UCSD-AML1 (cell line): ENCODE results near the gene PRKAG1.
"Not testable (repeated sequence)": the region's sequence is repeated elsewhere in the genome, so short reads cannot be mapped to it uniquely, and the experiment has no call there.

Source experiments
- DNase-seq: peaks from one replicate; lab custom pipeline; 2025; ENCODE audit not compliant: unreplicated experiment; lab: John Stamatoyannopoulos, UW

Gene PRKAG1

GRCh38 chr12:49018261-49019119 is at the start of gene PRKAG1:
Gene PRKAG1 (minus strand): TSS chr12:49018776. CDS start chr12:49018740, 36 bp downstream.
- DNase-seq = peak; percentile 98

- DNase-seq = no peak
Measured at GRCh38 chr12:49066120-49066519, 47.5 kb upstream of the PRKAG1 start.

- DNase-seq = no peak
Measured at GRCh38 chr12:49064767-49065152, 46.2 kb upstream of the PRKAG1 start.

- not testable (repeated sequence) for DNase-seq
Measured at GRCh38 chr12:49061916-49062315, 43.3 kb upstream of the PRKAG1 start.

- no peak for DNase-seq
Measured at GRCh38 chr12:49061157-49061650, 42.6 kb upstream of the PRKAG1 start.

- DNase-seq = peak; percentile 91
Measured at GRCh38 chr12:49060237-49061156, 41.9 kb upstream of the PRKAG1 start, which contains the start of gene KMT2D. Gene KMT2D (minus strand): TSS chr12:49060794. CDS start chr12:49055324, 5,470 bp downstream.

- peak; percentile 54 for DNase-seq
Measured at GRCh38 chr12:49059299-49060171, 41.0 kb upstream of the PRKAG1 start.

- DNase-seq = no peak
Measured at GRCh38 chr12:49059045-49059298, 40.4 kb upstream of the PRKAG1 start.

- DNase-seq = no peak
Measured at GRCh38 chr12:49058366-49059044, 39.9 kb upstream of the PRKAG1 start.

- peak; percentile 23 for DNase-seq
Measured at GRCh38 chr12:49057888-49058287, 39.3 kb upstream of the PRKAG1 start.

- peak; percentile 59 for DNase-seq
Measured at GRCh38 chr12:49055978-49056754, 37.6 kb upstream of the PRKAG1 start.

- no peak for DNase-seq
Measured at GRCh38 chr12:49055092-49055491, 36.5 kb upstream of the PRKAG1 start.

- DNase-seq = no peak
Measured at GRCh38 chr12:49054524-49054923, 35.9 kb upstream of the PRKAG1 start.

GRCh38 chr12:49054096-49054495 is 35.5 kb upstream of the PRKAG1 start:
- no peak for DNase-seq

GRCh38 chr12:49052451-49053208 is 34.1 kb upstream of the PRKAG1 start:
- no peak for DNase-seq

- DNase-seq = no peak
Measured at GRCh38 chr12:49051777-49052438, 33.3 kb upstream of the PRKAG1 start.

- no peak for DNase-seq
Measured at GRCh38 chr12:49051373-49051764, 32.8 kb upstream of the PRKAG1 start.
